Measurements from ENCODE around the gene FCRLB.

The FCRLB gene

DNA sequence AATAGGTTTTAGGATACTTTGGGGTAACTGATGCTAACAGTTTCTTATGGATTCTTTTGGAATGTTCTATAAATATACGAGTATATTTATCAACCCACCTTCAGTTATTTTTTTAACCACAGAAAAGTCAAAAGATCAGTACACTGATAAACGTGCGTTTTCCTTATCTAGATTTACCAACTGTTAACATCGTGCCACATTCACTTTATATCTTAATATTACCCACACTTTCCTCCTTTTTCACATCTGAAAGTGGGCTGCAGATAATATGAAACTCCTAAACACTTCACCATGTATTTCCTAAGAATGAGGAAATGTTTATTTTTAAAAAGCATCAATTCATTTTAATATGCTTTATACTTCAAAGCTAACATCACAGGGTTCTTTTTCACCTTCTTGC is 52.4 kb downstream of the FCRLB start:
- no peak overlapping the region for H3K27ac ChIP-seq (ENCODE audit: low read depth, low read length)
- H3K9ac ChIP-seq (ENCODE audit: low read depth, low read length): no peak overlapping the region
- no peak overlapping the region for H3K4me3 ChIP-seq (ENCODE audit: low read length)
- WGBS: 96% methylated on average over 4 of the region's 4 CpGs
- H3K36me3 ChIP-seq (ENCODE audit: insufficient read depth, low read length): no peaks in the 10 kb centered on the region
- H3K9me3 ChIP-seq (ENCODE audit: insufficient read depth, low read depth, low read length): no peaks in the 10 kb centered on the region
- H3K4me1 ChIP-seq (ENCODE audit: insufficient read depth, low read length): no peaks in the 10 kb centered on the region
- H3K27me3 ChIP-seq (ENCODE audit: insufficient read depth, low read length): no peaks in the 10 kb centered on the region

DNA sequence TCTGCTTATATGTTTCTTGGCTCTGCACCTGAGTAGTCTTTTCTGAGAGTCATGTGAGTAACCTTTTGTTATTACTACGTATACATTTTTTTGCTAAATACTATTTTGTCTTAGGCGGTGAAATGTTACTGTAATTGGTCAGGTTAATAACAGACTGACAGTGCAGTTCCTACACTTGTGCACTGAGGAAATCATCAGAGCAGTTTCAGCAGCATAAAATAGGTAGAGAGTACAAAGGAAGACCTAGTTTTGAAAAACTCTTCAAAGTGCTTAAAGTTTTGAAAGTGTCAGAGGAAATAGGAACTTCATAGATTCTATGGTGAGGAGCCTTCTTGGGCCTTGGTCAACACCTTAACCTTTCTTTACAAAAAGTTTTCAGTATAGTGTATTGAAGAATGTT is 55.9 kb downstream of the FCRLB start:
- WGBS: 97% methylated on average over 2 of the region's 2 CpGs
- no peaks in the 10 kb centered on the region for H3K9me3 ChIP-seq (ENCODE audit: insufficient read depth, low read depth, low read length)
- H3K9ac ChIP-seq (ENCODE audit: low read depth, low read length): no peak overlapping the region
- H3K27me3 ChIP-seq (ENCODE audit: insufficient read depth, low read length): no peaks in the 10 kb centered on the region
- no peaks in the 10 kb centered on the region for H3K4me1 ChIP-seq (ENCODE audit: insufficient read depth, low read length)
- H3K27ac ChIP-seq (ENCODE audit: low read depth, low read length): no peak overlapping the region
- H3K36me3 ChIP-seq (ENCODE audit: insufficient read depth, low read length): no peaks in the 10 kb centered on the region
- H3K4me3 ChIP-seq (ENCODE audit: low read length): no peak overlapping the region
